GM18499 (cell line): ENCODE measurements around the gene STK25.
"Not testable (repeated sequence)": the region's sequence is repeated elsewhere in the genome, so short reads cannot be mapped to it uniquely, and the experiment has no call there.

Source experiments
- ATAC-seq: cut with Tn5 transposase; IDR thresholded peaks from one replicate; pipeline ENCODE4 v1.9.1; 2021; ENCODE audit warnings: moderate number of reproducible peaks; ENCODE audit not compliant: insufficient read depth, unreplicated experiment

Gene STK25

DNA sequence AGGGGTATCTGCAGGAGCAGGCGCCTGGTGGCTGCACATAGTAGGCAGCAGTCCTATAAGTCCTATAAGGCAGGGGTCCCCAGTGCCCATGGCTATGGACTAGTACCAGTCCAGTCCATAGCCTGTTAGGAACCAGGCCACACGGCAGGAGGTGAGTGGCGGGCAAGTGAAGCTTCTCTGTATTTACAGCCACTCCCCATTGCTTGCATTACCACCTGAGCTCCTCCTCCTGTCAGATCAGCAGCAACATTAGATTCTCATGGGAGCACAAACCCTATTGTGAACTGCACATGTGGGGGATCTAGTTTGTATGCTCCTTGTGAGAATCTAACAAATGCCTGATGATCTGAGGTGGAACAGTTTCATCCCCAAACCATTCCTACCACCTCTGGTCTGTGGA is 33.1 kb downstream of the STK25 start:
- no peak for ATAC-seq

DNA sequence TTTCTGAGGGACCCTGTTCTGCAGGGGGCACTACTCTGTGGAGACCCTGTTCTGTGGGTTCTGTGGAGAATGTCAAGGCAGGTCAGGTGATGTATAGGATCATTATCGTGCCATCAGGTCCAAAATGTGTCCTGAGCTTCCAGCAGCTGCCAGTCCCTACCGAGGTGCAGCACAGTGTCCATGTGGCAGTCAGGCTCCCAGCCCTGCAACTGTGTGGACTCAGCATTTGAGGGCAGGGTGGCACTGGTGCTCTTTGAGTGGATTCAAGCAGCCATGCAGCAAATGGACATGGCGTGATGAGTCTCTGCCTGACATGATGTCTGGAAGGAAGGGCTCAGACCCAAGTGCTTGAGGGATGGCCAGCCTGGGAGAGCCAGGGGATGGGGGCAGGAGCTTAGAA is 35.0 kb downstream of the STK25 start:
- no peak for ATAC-seq

DNA sequence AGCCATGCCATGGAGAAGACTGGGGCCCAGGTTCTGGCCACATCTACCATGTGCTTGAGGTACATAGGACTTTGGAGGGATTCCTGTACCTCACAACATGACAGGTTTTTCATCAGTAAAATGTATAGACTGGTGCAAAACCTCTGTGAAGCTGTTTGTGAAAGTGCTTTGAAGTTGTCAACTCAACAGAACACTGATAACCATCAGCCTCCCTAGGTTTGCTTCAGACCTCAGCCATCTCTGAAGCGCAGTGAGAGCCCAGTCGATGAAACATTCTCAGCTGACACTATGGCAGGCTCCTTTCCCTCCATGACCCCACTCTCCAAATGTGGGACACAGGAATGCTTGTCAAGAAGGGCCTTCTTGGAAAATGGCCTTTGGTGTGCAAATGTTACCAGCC is 38.6 kb downstream of the STK25 start:
- ATAC-seq, result no peak

DNA sequence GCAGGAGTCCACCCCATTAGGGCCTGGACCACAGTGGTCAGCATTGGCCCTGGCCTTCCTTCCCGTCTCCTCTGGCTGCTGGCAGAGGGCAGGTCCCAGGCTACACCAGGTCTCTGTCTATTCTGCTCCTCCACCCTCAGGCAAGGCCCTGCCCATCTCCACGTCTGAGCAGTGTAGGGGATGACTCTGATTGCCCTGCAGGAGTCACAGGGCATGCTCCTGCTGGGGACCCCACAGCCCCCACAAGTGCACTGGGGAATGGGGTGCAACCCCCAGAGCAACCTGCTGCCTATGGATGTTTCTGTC is 40.0 kb downstream of the STK25 start:
- no peak for ATAC-seq

- no peak for ATAC-seq
Observed at GRCh38 chr2:241467777-241468475, 40.5 kb downstream of the STK25 start.

- ATAC-seq, result no peak
Observed at GRCh38 chr2:241466230-241466629, 42.2 kb downstream of the STK25 start.

DNA sequence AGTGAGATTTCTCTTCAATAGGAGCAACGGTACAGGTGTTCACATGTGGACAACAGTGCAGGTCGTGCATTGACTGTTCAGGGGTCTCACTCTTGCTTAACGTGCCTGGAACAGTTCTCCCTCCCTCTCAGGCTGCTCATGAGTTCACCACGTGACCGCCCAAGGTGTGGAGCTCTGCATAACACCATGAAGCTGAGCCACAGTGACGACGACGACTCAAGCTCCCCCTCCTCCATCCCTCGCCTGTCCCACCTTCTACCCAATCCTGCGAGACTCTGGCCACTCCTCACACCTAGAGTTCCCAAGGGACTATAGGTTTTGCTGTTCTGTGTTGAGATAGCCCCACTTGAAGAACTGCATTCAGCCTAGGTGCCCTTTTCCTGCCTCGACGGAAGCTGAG is 42.8 kb downstream of the STK25 start:
- no peak for ATAC-seq

- no peak for ATAC-seq
Observed at GRCh38 chr2:241463276-241464135, 44.9 kb downstream of the STK25 start.

DNA sequence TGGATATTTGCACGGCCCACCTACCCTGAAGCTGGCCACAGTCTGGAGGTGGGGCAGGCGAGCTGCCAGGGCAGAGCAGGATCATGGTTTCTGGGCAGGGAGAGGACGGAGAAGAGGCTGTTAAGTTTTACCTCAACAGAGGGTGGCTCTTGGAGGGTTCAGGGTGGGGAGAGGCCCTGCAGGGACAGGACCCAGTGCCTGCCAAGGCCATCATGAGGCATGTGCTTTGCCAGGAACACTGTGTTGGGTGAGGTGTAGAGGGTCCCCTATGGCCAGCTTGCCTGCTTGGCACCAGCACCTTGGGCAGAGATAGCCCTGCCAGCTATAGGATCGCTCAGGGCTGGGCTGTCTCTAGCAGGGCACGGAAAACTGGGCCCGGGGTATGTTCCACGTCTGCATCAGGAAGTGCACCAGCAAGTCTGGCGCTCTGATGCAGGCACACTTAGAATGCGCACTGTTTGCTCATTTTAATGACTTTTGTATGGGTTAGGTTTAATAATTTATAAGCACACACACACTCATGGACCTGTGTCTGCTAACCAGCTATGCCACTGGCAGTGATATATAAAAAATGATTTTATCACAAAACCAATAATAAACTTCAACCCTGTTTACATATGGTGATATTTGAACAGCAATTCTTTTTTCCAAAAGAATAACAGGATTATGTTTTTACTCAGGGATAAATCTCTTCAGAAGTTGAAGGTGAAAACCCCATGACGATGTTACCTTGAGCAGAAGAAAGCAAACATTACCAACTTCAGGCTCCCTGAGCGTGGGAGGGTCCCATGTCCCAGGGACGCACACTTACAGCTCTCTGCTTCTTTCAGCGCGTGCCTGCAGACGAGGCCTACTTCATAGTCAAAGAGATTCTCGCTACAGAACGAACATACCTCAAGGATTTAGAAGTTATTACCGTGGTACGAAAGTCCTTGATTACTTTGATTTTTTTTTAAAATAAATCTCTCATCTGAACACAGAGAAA is 46.4 kb downstream of the STK25 start:
- no peak for ATAC-seq

DNA sequence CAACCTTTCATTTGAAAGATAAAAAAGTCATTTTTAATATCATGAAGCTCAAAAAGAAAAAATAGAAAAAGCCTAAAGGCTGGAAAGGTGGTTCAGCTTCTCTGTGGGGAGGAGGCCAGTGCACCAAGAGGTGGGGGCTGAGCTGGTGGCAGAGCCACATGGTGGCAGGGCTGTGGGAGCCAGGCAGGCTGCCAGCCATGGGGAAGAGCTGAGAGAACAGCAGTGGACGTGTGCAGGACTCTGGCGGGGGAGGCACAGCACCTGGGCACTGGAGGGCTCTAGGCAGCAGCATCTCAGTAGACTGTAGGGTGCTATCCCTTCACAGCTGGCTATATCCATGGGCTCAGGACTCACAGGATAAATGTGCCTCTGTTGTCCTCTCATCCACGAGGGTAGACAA is 47.8 kb downstream of the STK25 start:
- ATAC-seq, result no peak

GRCh38 chr2:241459520-241459919 is 48.9 kb downstream of the STK25 start:
- no peak for ATAC-seq

DNA sequence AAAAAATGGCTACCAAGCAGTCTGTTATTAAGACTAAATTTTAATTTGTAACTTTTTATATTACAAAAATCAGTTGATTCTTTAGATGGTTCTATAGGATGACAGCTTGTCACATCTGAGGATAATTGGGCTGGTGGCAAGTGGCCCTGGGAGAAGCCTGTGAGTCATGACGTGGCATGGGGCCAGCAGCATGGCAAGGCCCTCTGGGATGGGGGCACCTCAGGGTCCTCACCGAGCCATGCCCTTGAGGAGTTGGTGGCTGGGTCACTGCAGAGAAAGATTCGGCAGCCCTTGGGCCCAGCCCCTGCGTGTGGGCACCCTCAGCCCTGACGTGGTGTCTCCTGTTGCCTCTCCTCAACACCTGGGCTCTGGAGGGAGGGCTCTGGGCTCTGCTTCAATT is 49.7 kb downstream of the STK25 start:
- ATAC-seq, result no peak

DNA sequence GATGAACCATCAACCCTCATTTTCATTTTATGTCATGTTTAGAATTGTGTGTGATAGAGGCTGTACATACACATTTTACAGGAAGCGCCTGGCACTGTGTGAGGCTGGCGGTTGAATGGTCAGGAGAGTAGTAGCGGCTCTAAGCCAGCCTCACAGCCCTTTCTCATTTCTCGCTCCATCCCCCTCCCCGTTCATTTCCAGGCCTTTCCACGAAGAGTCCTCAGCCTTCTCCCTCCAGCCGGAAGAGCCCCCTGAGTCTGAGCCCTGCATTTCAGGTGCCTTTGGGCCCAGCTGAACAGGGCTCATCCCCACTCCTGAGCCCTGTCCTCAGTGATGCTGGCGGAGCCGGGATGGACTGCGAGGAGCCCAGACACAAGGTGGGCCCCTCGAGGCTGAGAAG is 51.8 kb downstream of the STK25 start:
- no peak for ATAC-seq

DNA sequence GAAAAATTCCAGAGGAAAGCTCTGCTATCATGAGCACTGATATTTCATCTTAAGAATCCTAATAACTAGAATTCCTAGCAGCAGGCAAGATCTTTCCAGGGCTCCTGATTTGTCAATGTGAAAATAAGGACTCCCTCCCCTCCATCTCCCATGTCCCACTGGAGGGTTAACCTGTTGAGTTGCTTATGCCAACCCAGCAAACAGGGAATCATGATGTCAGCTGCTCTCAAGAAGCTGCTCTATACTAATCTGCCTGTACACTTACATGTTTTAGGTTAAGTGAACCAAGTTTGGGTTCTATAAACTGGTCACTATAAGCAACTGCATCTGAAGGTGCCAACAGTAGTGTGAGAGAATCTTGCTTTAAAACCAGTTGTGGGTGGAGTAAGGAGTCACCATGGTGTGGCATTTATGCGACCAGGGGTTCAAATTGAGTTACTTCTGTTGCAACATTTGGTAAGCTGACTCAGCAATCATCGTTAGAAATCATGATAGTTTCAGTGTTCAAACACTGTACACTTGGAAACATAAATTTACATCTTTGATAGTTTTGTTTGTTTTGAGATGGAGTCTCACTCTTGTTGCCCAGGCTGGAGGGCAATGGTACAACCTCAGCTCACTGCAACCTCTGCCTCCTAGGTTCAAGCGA is 53.4 kb downstream of the STK25 start:
- no peak for ATAC-seq

- not testable (repeated sequence) for ATAC-seq
Observed at GRCh38 chr2:241453919-241454318, 54.5 kb downstream of the STK25 start.

- ATAC-seq, result no peak
Observed at GRCh38 chr2:241451840-241452506, 56.4 kb downstream of the STK25 start.

- not testable (repeated sequence) for ATAC-seq
Observed at GRCh38 chr2:241450092-241450491, 58.3 kb downstream of the STK25 start.

GRCh38 chr2:241445426-241445825 is 63.0 kb downstream of the STK25 start:
- ATAC-seq, result no peak

DNA sequence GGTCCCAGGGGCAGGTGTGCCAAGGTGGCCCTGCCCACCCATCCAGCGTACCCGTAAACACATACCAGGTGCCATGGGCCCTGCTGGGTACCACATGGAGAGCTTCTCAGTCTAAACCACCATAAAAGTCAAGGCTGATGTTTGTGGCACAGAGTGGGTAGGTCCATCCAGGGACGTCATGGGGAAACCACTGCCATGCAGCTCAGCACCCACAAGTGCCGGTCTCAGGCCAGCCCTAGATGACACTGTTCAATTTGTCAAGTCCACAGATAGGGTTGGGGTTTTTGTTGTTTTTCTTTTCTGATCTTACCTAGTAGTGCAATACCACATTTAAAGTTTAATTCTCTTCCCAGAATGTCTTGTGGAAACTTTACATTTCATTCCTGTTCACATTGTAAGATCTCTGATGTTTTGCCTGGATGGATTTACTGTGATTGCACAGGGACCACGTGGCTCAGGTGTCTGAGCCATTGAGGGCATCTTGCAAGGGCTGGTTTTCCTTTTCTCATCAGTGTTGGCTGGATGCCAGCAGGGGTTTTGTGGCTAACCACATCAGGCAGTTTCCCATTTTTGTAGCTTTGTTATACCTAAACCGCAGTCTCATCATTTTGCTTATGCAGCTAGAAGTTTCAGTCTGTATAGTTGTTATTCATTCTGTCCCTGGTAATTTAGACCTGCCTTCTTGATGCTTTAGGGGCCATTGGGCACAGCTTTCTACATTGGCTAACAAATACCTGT is 64.7 kb downstream of the STK25 start:
- ATAC-seq, result no peak
